Ishikawa (cell line): ENCODE results near the gene SCAMP1.

Experiments
- CEBPB ChIP-seq: IDR thresholded peaks from 2 replicates; pipeline ENCODE4 v1.6.1; 2012
- CREB1 ChIP-seq: IDR thresholded peaks from 2 replicates; pipeline ENCODE4 v1.6.1; 2012; ENCODE audit warnings: low read depth
- EGR1 ChIP-seq: IDR thresholded peaks from 2 replicates; pipeline ENCODE4 v1.6.1; 2012
- EP300 ChIP-seq: IDR thresholded peaks from 2 replicates; pipeline ENCODE4 v1.6.1; 2012; ENCODE audit warnings: borderline replicate concordance
- FOXM1 ChIP-seq: IDR thresholded peaks from 2 replicates; pipeline ENCODE4 v1.6.1; 2012; ENCODE audit warnings: low read depth, borderline replicate concordance
- MAX ChIP-seq: IDR thresholded peaks from 2 replicates; pipeline ENCODE4 v1.6.1; 2012
- NFIC ChIP-seq: IDR thresholded peaks from 2 replicates; pipeline ENCODE4 v1.6.1; 2012
- REST ChIP-seq: IDR thresholded peaks from 2 replicates; pipeline ENCODE4 v1.6.1; 2012; ENCODE audit warnings: low read depth, mild to moderate bottlenecking
- TAF1 ChIP-seq: IDR thresholded peaks from 2 replicates; pipeline ENCODE4 v1.6.1; 2012; ENCODE audit warnings: low read depth, mild to moderate bottlenecking
- TCF12 ChIP-seq: IDR thresholded peaks from 2 replicates; pipeline ENCODE4 v1.6.1; 2012; ENCODE audit warnings: low read depth
- TEAD4 ChIP-seq: IDR thresholded peaks from 2 replicates; pipeline ENCODE4 v1.6.1; 2012
- USF1 ChIP-seq: IDR thresholded peaks from 2 replicates; pipeline ENCODE4 v1.6.1; 2012
- YY1 ChIP-seq: IDR thresholded peaks from 2 replicates; pipeline ENCODE4 v1.6.1; 2012; ENCODE audit warnings: low read depth

GRCh38 chr5:78505860-78506259 lies 145.4 kb downstream of the SCAMP1 start:
- TF ChIP-seq EP300 (no peak), YY1 (no peak), CEBPB (no peak), MAX (no peak), TAF1 (no peak), REST (no peak), EGR1 (no peak), TCF12 (no peak), NFIC (no peak), USF1 (no peak), TEAD4 (no peak), FOXM1 (no peak), CREB1 (no peak)
